ENCODE measurements around the gene FAM193B.
A peak's percentile ranks its signal among the peaks of the same experiment; 100 is the strongest.

The FAM193B gene

GRCh38 chr5:177514541-177514940 is 39.8 kb downstream of the FAM193B start:
- H3K4me1 ChIP-seq (ENCODE audit: insufficient read depth, insufficient read length): peaks cover 14% of the 10 kb centered on the region
- DNase-seq (ENCODE audit: low read depth, low spot score): no peak
- H3K9ac ChIP-seq (ENCODE audit: insufficient read length, low read depth): no peak overlapping the region
- H3K27me3 ChIP-seq (ENCODE audit: insufficient read depth, insufficient read length): no peaks in the 10 kb centered on the region
- H3K4me3 ChIP-seq (ENCODE audit: insufficient read length, low read depth): no peak overlapping the region
- TF ChIP-seq YY1 (IDR thresholded peaks at IDR 0.05; ENCODE audit: insufficient read depth, insufficient read length) (no peak), SUZ12 (IDR thresholded peaks at IDR 0.05; ENCODE audit: extremely low read depth, insufficient read depth, insufficient read length) (no peak), ZNF274 (IDR thresholded peaks at IDR 0.05; ENCODE audit: low read depth, low read length) (no peak)
- no peaks in the 10 kb centered on the region for H3K9me3 ChIP-seq (ENCODE audit: insufficient read depth, low read length)
- H3K36me3 ChIP-seq (ENCODE audit: insufficient read depth, insufficient read length, low read length): peaks cover 76% of the 10 kb centered on the region

GRCh38 chr5:177513500-177513899 is 40.9 kb downstream of the FAM193B start:
- TF ChIP-seq SUZ12 (IDR thresholded peaks at IDR 0.05; ENCODE audit: extremely low read depth, insufficient read depth, insufficient read length) (no peak), ZNF274 (IDR thresholded peaks at IDR 0.05; ENCODE audit: low read depth, low read length) (no peak), YY1 (IDR thresholded peaks at IDR 0.05; ENCODE audit: insufficient read depth, insufficient read length) (no peak)
- Histone ChIP-seq H3K4me3 (ENCODE audit: insufficient read length, low read depth) (no peak overlapping the region), H3K4me1 (ENCODE audit: insufficient read depth, insufficient read length) (peaks cover 20% of the 10 kb centered on the region), H3K27me3 (ENCODE audit: insufficient read depth, insufficient read length) (no peaks in the 10 kb centered on the region), H3K9me3 (ENCODE audit: insufficient read depth, low read length) (no peaks in the 10 kb centered on the region), H3K36me3 (ENCODE audit: insufficient read depth, insufficient read length, low read length) (peaks cover 78% of the 10 kb centered on the region), H3K9ac (ENCODE audit: insufficient read length, low read depth) (no peak overlapping the region)
- DNase-seq (ENCODE audit: low read depth, low spot score): no peak

GRCh38 chr5:177512736-177513380 is 41.5 kb downstream of the FAM193B start:
- TF ChIP-seq SUZ12 (IDR thresholded peaks at IDR 0.05; ENCODE audit: extremely low read depth, insufficient read depth, insufficient read length): no peak
- no peak for TF ChIP-seq YY1 (IDR thresholded peaks at IDR 0.05; ENCODE audit: insufficient read depth, insufficient read length)
- TF ChIP-seq ZNF274 (IDR thresholded peaks at IDR 0.05; ENCODE audit: low read depth, low read length): no peak
- Histone ChIP-seq H3K4me3 (ENCODE audit: insufficient read length, low read depth) (no peak overlapping the region), H3K36me3 (ENCODE audit: insufficient read depth, insufficient read length, low read length) (peaks cover 85% of the 10 kb centered on the region), H3K27me3 (ENCODE audit: insufficient read depth, insufficient read length) (no peaks in the 10 kb centered on the region), H3K9ac (ENCODE audit: insufficient read length, low read depth) (no peak overlapping the region), H3K4me1 (ENCODE audit: insufficient read depth, insufficient read length) (peaks cover 24% of the 10 kb centered on the region), H3K9me3 (ENCODE audit: insufficient read depth, low read length) (no peaks in the 10 kb centered on the region)
- DNase-seq (ENCODE audit: low read depth, low spot score): no peak

- H3K36me3 ChIP-seq (ENCODE audit: insufficient read depth, insufficient read length, low read length): peaks cover 93% of the 10 kb centered on the region
- TF ChIP-seq YY1 (IDR thresholded peaks at IDR 0.05; ENCODE audit: insufficient read depth, insufficient read length): no peak
- no peak for TF ChIP-seq SUZ12 (IDR thresholded peaks at IDR 0.05; ENCODE audit: extremely low read depth, insufficient read depth, insufficient read length)
- no peak for TF ChIP-seq ZNF274 (IDR thresholded peaks at IDR 0.05; ENCODE audit: low read depth, low read length)
- no peak overlapping the region for H3K9ac ChIP-seq (ENCODE audit: insufficient read length, low read depth)
These were observed 42.3 kb downstream of the FAM193B start for GRCh38 chr5:177511796-177512675.

GRCh38 chr5:177511181-177511580 is 43.2 kb downstream of the FAM193B start:
- Histone ChIP-seq H3K27me3 (ENCODE audit: insufficient read depth, insufficient read length) (no peaks in the 10 kb centered on the region), H3K9ac (ENCODE audit: insufficient read length, low read depth) (no peak overlapping the region), H3K36me3 (ENCODE audit: insufficient read depth, insufficient read length, low read length) (peaks cover 95% of the 10 kb centered on the region), H3K4me1 (ENCODE audit: insufficient read depth, insufficient read length) (peaks cover 23% of the 10 kb centered on the region), H3K4me3 (ENCODE audit: insufficient read length, low read depth) (no peak overlapping the region), H3K9me3 (ENCODE audit: insufficient read depth, low read length) (no peaks in the 10 kb centered on the region)
- TF ChIP-seq SUZ12 (IDR thresholded peaks at IDR 0.05; ENCODE audit: extremely low read depth, insufficient read depth, insufficient read length): no peak
- TF ChIP-seq ZNF274 (IDR thresholded peaks at IDR 0.05; ENCODE audit: low read depth, low read length): no peak
- no peak for TF ChIP-seq YY1 (IDR thresholded peaks at IDR 0.05; ENCODE audit: insufficient read depth, insufficient read length)
- no peak for DNase-seq (ENCODE audit: low read depth, low spot score)

More at GRCh38 chr5:177511796-177512675, 42.3 kb downstream of the FAM193B start:
- Histone ChIP-seq H3K9me3 (ENCODE audit: insufficient read depth, low read length) (no peaks in the 10 kb centered on the region), H3K4me3 (ENCODE audit: insufficient read length, low read depth) (no peak overlapping the region), H3K4me1 (ENCODE audit: insufficient read depth, insufficient read length) (peaks cover 24% of the 10 kb centered on the region), H3K27me3 (ENCODE audit: insufficient read depth, insufficient read length) (no peaks in the 10 kb centered on the region)
- DNase-seq (ENCODE audit: low read depth, low spot score): no peak

GRCh38 chr5:177510567-177511053 is 43.8 kb downstream of the FAM193B start:
- Histone ChIP-seq H3K4me1 (ENCODE audit: insufficient read depth, insufficient read length) (peaks cover 21% of the 10 kb centered on the region), H3K27me3 (ENCODE audit: insufficient read depth, insufficient read length) (no peaks in the 10 kb centered on the region), H3K9ac (ENCODE audit: insufficient read length, low read depth) (peak overlapping the region; percentile 5), H3K4me3 (ENCODE audit: insufficient read length, low read depth) (no peak overlapping the region), H3K36me3 (ENCODE audit: insufficient read depth, insufficient read length, low read length) (peaks cover 89% of the 10 kb centered on the region), H3K9me3 (ENCODE audit: insufficient read depth, low read length) (no peaks in the 10 kb centered on the region)
- TF ChIP-seq SUZ12 (IDR thresholded peaks at IDR 0.05; ENCODE audit: extremely low read depth, insufficient read depth, insufficient read length): no peak
- TF ChIP-seq YY1 (IDR thresholded peaks at IDR 0.05; ENCODE audit: insufficient read depth, insufficient read length): no peak
- TF ChIP-seq ZNF274 (IDR thresholded peaks at IDR 0.05; ENCODE audit: low read depth, low read length): no peak
- DNase-seq (ENCODE audit: low read depth, low spot score): no peak

Measured in NT2/D1 (cell line).